MCF 10A (cell line): Measurements from ENCODE around the gene SEMG2. TPM values are rescaled to one million over a fixed set of nuclear protein-coding genes. Genes with fewer than 3 reads are reported as not detected.

ENCODE experiments used
- BruUV-seq: library from RNA; stranded (reverse); fragments of 400-500 nt; replicated peaks from 2 replicates; lab custom pipeline; 2021; lab: Mats Ljungman, UMichigan
- CTCF ChIA-PET: fragments of 300-600 bp; sonication (Branson Sonifier 250); formaldehyde crosslinking; extraction: SDS; loops from one replicate; lab custom pipeline; 2021; ENCODE audit warnings: antibody characterized with exemption, inconsistent platforms; lab: Yijun Ruan, JAX
- POLR2A ChIA-PET: fragments of 300-600, 350-650 bp; sonication (Branson Sonifier 250); formaldehyde crosslinking; extraction: SDS; loops from one replicate; lab custom pipeline; 2020; ENCODE audit warnings: antibody characterized with exemption, inconsistent platforms; lab: Yijun Ruan, JAX
- DNase-seq: peaks from one replicate; pipeline ENCODE4 v3.0.0-alpha.2; 2018; ENCODE audit not compliant: unreplicated experiment
- H3K27ac Mint-ChIP-seq: one replicate; pipeline ENCODE4 v1.8.0; 2022; ENCODE audit warnings: mild to moderate bottlenecking, low read depth, mixed read lengths; ENCODE audit not compliant: unreplicated experiment
- H3K27me3 Mint-ChIP-seq: one replicate; pipeline ENCODE4 v1.8.0; 2022; ENCODE audit warnings: mixed read lengths; ENCODE audit not compliant: insufficient read depth, unreplicated experiment
- H3K36me3 Mint-ChIP-seq: one replicate; pipeline ENCODE4 v1.8.0; 2022; ENCODE audit warnings: mild to moderate bottlenecking, moderate library complexity, mixed read lengths; ENCODE audit not compliant: insufficient read depth, unreplicated experiment
- H3K4me1 Mint-ChIP-seq: one replicate; pipeline ENCODE4 v1.8.0; 2022; ENCODE audit warnings: mixed read lengths; ENCODE audit not compliant: insufficient read depth, unreplicated experiment
- H3K4me3 Mint-ChIP-seq: one replicate; pipeline ENCODE4 v1.8.0; 2022; ENCODE audit warnings: mild to moderate bottlenecking, moderate library complexity, mixed read lengths; ENCODE audit not compliant: unreplicated experiment
- H3K9me3 Mint-ChIP-seq: one replicate; pipeline ENCODE4 v1.8.0; 2022; ENCODE audit warnings: mixed read lengths; ENCODE audit not compliant: unreplicated experiment
- CTCF ChIP-seq: fragments of 200-600 bp; IDR thresholded peaks from one replicate; pipeline ENCODE4 v1.8.0; 2022; ENCODE audit warnings: antibody characterized with exemption, mild to moderate bottlenecking; ENCODE audit not compliant: unreplicated experiment
- intact Hi-C: fragments of 100-400 bp; cut with micrococcal nuclease; formaldehyde crosslinking; loops from 2 replicates; pipeline ENCODE4 v1.14.1; 2022
- total RNA-seq: library from RNA; stranded (reverse); gene quantifications from 2 replicates; pipeline ENCODE4 v1.2.3, GENCODE V29; 2022

The SEMG2 gene
- total RNA-seq, 1 experiment from 2014 or later = not detected

GRCh38 chr20:45187693-45188092 lies 33.5 kb upstream of the SEMG2 start:
- H3K27ac Mint-ChIP-seq = no peak overlapping the region
- no peak for TF ChIP-seq CTCF
- CTCF ChIA-PET = interaction anchor here (0.6 to 2.0 kb wide), 5 partner anchors 13 to 119 kb away, joined by 3 to 20 read pairs (median 4); partner anchors contain the start of gene RBPJL
- H3K4me1 Mint-ChIP-seq = no peaks in the 10 kb centered on the region
- intact Hi-C loops = no loop called here
- no peak overlapping the region for H3K4me3 Mint-ChIP-seq
- no TSS peak for BruUV-seq
- no peaks in the 10 kb centered on the region for H3K36me3 Mint-ChIP-seq
- peaks cover 14% of the 10 kb centered on the region for H3K27me3 Mint-ChIP-seq
- POLR2A ChIA-PET = interaction anchor here (1.0 to 1.7 kb wide), 4 partner anchors 11 to 67 kb away, joined by 3 to 6 read pairs (median 4); partner anchors contain the start of genes PI3 and SLPI
- DNase-seq = no peak
- no peaks in the 10 kb centered on the region for H3K9me3 Mint-ChIP-seq

GRCh38 chr20:45189067-45189609 lies 32.0 kb upstream of the SEMG2 start:
- no peaks in the 10 kb centered on the region for H3K4me1 Mint-ChIP-seq
- intact Hi-C loops = no loop called here
- DNase-seq = no peak
- peaks cover 14% of the 10 kb centered on the region for H3K27me3 Mint-ChIP-seq
- no peak overlapping the region for H3K27ac Mint-ChIP-seq
- ChIA-PET POLR2A (interaction anchor here (0.6 to 1.4 kb wide), 2 partner anchors 17 to 65 kb away, joined by 3 read pairs; partner anchors contain the start of gene SLPI), CTCF (interaction anchor here (0.6 to 0.7 kb wide), 2 partner anchors 12 to 205 kb away, joined by 4 to 5 read pairs; no protein-coding TSS in a partner anchor)
- no peaks in the 10 kb centered on the region for H3K36me3 Mint-ChIP-seq
- no TSS peak for BruUV-seq
- no peak for TF ChIP-seq CTCF
- no peak overlapping the region for H3K4me3 Mint-ChIP-seq
- no peaks in the 10 kb centered on the region for H3K9me3 Mint-ChIP-seq

- peaks cover 14% of the 10 kb centered on the region for H3K27me3 Mint-ChIP-seq
Observed at GRCh38 chr20:45189861-45190260, 31.3 kb upstream of the SEMG2 start.

More at GRCh38 chr20:45189861-45190260, 31.3 kb upstream of the SEMG2 start:
- BruUV-seq = no TSS peak
- Mint-ChIP-seq H3K27ac (no peak overlapping the region), H3K4me3 (no peak overlapping the region), H3K4me1 (no peaks in the 10 kb centered on the region), H3K36me3 (no peaks in the 10 kb centered on the region), H3K9me3 (no peaks in the 10 kb centered on the region)
- CTCF ChIA-PET = interaction anchor here (0.7 kb wide), 1 partner anchor 13 kb away, joined by 4 read pairs; no protein-coding TSS in a partner anchor
- DNase-seq = no peak
- TF ChIP-seq CTCF = no peak
- POLR2A ChIA-PET = interaction anchor here (1.1 to 1.4 kb wide), 2 partner anchors 9 to 16 kb away, joined by 3 read pairs; no protein-coding TSS in a partner anchor
- intact Hi-C loops = no loop called here
